ENCODE measurements around the gene FSHB.
"Not testable (repeated sequence)": the region's sequence is repeated elsewhere in the genome, so short reads cannot be mapped to it uniquely, and the experiment has no call there.

The FSHB gene

GRCh38 chr11:30230714-30231113 is at the start of gene FSHB:
Gene FSHB (plus strand): TSS chr11:30231014. CDS start chr11:30231903, 889 bp downstream.
- H3K27ac ChIP-seq: no peak within 1 kb of the TSS
- no peak for DNase-seq (ENCODE audit: low read depth, low spot score)

DNA sequence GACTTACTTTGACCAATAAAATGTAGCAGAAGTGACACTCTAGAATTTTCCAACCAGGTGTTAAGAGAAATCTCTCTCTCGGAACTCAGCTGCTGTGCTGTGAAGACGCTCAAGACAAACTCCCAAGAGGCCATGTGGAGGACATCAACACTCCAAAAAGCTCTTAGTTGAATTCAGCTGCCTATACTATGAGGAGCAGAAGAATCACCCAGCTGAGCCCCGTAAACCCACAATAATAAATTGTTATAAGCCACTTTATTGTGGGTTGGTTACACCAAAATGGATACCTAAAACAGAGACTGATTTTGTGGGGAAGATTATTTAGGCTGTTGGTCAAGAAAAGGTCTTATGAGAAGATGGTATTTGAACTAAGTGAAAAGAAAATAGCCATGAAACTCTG is 44.1 kb upstream of the FSHB start:
- DNase-seq (ENCODE audit: low read depth, low spot score): no peak

DNA sequence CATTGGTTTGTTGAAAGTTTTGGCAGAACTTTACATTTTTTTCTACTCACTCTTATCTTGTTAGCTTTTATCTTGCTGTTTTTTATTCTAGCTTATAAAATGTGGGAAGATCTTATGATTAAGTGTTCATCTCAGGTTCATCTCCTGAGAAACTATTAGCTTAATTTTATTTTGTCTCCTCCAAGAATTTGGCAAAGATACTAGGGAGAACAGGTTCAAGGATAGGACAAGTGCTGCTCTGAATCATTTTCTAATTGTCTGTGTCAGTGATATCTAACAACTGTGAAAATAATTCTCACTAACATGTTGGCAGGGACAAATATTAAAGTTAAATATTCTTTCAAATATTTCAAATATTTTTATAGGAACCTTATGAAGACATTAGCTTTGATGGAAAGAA is 38.2 kb upstream of the FSHB start:
- DNase-seq (ENCODE audit: low read depth, low spot score): no peak
- H3K27ac ChIP-seq: no peak overlapping the region

More for the DNA sequence above, 44.1 kb upstream of the FSHB start:
- no peak overlapping the region for H3K27ac ChIP-seq

DNA sequence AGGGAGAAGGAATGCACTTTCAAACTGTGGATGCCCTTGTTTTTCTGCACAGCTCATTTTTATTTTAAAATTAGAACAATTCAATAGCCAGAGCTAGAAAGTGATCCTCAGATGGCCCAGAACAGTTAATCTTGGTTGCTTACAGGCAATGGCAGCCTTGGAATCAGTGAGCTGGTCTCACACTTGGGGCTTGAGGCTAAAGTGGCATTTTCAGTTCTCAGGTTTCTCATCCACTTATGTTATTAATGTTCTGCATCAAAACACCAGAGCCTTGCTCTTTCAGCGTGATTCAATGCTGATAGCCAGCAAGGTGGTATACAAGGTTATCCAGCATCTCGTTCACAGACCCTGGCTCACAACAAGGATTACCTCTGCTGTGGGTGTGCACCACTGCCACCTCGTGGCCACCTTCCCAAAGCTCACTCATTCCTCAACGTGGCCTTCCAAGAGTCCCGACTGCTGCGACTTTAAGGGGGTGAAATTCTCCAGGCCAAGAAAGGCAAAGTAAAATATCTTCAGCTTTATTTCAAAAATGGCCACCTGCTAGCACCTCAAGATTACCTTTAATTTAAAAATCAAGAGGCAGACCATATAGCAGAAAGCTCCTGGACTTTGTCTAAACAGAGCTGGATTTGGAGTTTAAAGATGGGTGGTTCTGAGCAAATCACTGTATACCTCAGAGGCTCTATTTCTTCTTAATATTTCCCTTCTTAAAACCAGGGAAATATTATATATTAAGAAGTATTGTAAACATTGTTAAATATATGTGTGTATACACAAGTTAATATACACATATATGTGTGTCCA is 34.2 kb upstream of the FSHB start:
- no peak for DNase-seq (ENCODE audit: low read depth, low spot score)
- no peak overlapping the region for H3K27ac ChIP-seq

- peak overlapping the region; percentile 64 for H3K27ac ChIP-seq
- DNase-seq (ENCODE audit: low read depth, low spot score): peak; percentile 89
Measured at GRCh38 chr11:30197869-30198268, 32.9 kb upstream of the FSHB start.

DNA sequence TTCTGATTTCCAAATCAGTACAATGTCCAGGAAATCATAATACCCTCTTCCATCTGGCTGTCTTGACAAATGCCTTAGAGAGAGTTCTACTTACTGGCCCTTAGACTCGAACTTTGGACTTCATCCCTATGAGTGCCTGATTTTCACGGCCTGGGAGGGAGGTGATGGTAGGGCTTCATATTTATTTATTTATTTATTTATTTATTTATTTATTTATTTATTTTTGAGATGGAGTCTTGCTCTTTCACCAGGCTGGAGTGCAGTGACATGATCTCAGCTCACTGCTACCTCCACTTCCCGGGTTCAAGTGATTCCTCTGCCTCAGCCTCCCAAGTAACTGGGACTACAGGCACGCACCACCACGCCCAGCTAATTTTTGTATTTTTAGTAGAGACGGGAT is 27.8 kb upstream of the FSHB start:
- H3K27ac ChIP-seq; DNase-seq (ENCODE audit: low read depth, low spot score): not testable (repeated sequence)

GRCh38 chr11:30203850-30204249 is 27.0 kb upstream of the FSHB start:
- no peak overlapping the region for H3K27ac ChIP-seq
- no peak for DNase-seq (ENCODE audit: low read depth, low spot score)

GRCh38 chr11:30206249-30206996 is 24.4 kb upstream of the FSHB start:
- no peak for DNase-seq (ENCODE audit: low read depth, low spot score)
- no peak overlapping the region for H3K27ac ChIP-seq

- no peak overlapping the region for H3K27ac ChIP-seq
Measured at GRCh38 chr11:30210357-30210756, 20.5 kb upstream of the FSHB start.

DNA sequence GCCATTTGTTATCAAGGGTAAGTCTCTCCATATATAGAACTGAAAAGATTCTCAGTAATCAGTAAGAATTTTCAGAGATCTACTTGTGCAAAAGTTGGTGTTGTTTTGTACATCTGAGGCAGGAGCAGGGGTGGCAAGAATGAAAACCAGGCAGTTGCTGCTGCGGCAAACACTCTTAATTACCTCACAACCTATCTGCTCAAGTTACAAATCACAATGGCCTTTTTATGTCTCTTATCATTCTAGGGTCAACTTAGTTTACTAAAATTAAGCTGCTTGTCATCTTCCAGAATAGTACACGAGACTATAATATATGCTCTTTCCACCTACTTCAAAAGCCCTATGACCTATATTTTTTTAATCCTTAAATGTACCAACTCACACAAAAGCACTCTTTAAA is 14.3 kb upstream of the FSHB start:
- DNase-seq (ENCODE audit: low read depth, low spot score): no peak
- no peak overlapping the region for H3K27ac ChIP-seq

More at GRCh38 chr11:30210357-30210756, 20.5 kb upstream of the FSHB start:
- DNase-seq (ENCODE audit: low read depth, low spot score): no peak

GRCh38 chr11:30218278-30218677 is 12.5 kb upstream of the FSHB start:
- no peak for DNase-seq (ENCODE audit: low read depth, low spot score)
- no peak overlapping the region for H3K27ac ChIP-seq

DNA sequence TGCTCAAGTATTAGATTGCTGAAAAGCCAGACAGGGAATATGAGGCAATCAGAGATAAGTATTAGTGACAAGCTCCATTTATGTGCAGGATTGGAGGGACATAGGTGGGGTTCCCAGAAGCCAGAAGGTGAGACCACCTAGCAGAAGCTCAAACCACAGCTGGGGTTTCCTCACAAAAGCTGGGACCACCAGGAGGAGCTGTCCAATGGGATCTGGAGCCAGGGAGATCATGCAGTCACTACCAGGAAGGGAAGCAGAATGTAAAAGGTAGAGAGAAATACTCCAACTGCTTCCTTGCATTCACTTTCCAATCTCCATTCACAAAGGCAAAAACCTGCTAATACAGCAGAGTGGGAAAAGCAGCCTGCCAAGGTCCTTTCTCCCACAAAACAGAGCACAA is 5.2 kb upstream of the FSHB start:
- no peak overlapping the region for H3K27ac ChIP-seq
- no peak for DNase-seq (ENCODE audit: low read depth, low spot score)

DNA sequence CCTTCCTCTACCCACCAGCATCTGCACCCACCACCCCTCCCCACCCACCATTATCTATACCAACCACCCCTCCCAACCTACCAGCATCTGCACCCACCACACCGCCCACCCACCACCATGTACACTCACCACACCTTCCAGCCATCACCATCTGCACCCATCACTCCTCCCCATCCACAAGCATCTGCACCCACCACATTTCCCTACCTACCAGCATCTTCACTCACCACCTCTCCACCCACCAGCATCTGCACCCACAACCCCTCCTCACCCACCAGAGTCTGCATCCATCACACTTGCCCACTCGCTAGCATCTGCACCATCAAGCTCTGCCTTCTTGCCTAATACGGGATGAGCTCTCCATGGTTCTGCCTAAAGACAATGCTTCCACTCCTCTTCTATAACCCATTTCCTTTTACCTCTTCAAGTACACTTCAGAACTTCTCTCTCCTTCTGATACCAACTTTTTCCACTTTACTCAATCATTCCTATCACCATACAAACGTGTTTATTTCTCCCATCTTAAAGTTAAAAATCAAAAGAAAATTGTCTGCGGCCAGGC is 2.4 kb upstream of the FSHB start:
- H3K27ac ChIP-seq: no peak overlapping the region
- DNase-seq (ENCODE audit: low read depth, low spot score): no peak

- DNase-seq (ENCODE audit: low read depth, low spot score): no peak
Measured at GRCh38 chr11:30239025-30239424, 8.2 kb downstream of the FSHB start.

DNA sequence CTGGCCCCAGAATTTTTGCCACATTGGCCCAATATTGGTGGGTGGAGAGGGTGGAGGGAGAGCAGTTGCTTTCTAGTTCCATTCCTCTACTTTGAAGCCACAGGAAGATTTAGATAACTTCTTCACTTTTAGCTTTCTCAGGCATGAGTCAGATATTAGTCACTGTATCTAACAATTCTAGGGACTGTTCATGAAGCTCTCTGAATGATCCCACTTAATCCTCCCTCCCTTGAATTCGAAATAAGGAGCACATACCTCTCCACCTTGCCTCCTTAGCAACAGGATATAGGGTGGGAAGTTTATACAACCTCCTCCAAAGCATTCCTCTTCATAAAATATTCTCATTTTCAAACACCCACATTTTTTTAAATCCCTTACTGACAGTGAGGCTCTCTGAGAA is 13.5 kb downstream of the FSHB start:
- peak; percentile 39 for DNase-seq (ENCODE audit: low read depth, low spot score)
- H3K27ac ChIP-seq: no peak overlapping the region

More at GRCh38 chr11:30239025-30239424, 8.2 kb downstream of the FSHB start:
- H3K27ac ChIP-seq: no peak overlapping the region

GRCh38 chr11:30245621-30246020 is 14.8 kb downstream of the FSHB start:
- DNase-seq (ENCODE audit: low read depth, low spot score): no peak
- H3K27ac ChIP-seq: no peak overlapping the region

DNA sequence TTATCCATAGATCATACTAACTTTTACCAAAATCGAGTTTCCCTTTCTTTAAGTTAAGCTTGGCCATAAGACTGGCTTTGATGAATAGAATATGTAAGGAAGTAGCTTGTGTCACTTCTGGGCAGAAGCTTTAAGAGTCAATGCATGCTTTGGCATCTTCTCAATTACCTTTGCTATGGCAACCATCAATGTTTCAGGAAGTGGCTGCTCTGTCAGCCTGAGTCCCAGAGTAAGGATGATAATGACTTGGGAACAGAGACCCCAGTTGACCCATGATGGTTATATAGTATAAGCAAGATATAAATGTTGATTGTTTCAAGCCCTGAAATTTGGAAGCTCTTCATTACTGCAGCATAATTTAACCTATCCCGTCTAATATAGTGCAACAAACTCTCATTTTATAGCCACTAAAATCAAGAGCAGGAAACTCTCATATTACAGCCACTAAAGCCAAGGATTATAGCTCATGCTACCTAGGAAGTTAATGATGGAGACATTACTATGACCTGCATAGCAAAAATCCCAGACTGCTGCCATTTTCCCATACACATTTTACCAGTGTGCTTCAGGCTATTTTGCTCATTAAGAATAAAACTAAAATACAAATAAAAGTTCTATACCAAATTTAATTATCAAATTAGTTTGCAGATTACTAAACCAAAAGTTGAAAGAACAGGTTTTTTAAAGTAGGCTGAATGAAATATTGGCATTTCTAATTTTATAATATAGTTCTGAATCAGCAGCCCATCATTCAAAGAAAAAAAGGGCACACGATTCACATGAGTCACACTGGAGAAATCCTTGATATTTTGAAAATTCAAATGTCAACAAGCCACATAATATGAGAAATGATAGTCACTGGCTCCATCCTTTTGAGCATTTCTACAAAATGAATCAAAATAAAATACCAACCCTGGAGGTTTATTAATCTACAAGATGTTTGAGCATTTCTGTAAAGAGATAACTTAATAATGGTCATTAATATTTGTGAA is 23.8 kb downstream of the FSHB start:
- no peak for DNase-seq (ENCODE audit: low read depth, low spot score)
- no peak overlapping the region for H3K27ac ChIP-seq

DNA sequence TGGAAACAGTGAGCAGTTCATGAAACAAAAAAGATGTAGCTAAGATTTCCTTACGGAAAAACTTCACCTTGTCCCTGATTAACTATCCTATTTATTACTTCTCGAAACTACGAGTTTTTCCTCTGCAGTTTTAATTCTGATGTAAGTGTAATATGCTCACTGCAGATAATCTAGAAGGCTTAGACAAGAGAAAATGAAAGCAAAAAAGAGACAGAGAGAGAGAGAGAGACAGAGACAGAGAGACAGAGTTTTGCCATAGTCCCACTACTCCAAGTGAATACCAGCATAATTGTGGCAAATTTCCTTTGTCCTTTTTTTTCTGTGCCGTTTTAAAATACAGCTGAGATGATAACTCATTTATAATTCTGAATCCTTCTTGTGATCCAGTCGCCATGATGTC is 24.8 kb downstream of the FSHB start:
- no peak for DNase-seq (ENCODE audit: low read depth, low spot score)
- H3K27ac ChIP-seq: no peak overlapping the region

GRCh38 chr11:30257058-30257457 is 26.2 kb downstream of the FSHB start:
- no peak overlapping the region for H3K27ac ChIP-seq
- DNase-seq (ENCODE audit: low read depth, low spot score): no peak

DNA sequence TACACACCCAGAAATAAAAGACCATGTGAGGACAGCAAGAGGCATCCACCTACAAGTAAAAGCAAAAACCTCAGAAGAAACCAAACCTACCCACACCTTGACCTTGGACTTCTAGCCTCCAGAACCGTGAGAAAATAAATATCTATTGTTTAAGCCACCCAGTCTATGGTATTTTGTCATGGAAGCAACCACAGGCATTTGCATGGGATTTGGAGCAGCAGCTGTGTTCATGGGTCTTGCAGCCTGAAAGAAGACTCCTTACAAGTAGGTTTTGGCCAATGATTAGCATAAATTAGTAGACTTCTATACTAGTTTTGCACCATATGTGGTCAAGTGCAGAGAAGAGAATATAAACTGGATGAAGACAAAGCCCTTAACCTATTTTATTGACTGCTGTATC is 27.9 kb downstream of the FSHB start:
- DNase-seq (ENCODE audit: low read depth, low spot score): no peak
- H3K27ac ChIP-seq: no peak overlapping the region

All from epithelial cell of prostate (primary cell).